K562 (cell line): Measurements from ENCODE around the gene HOXB4.

ENCODE experiments used
- E2F8 ChIP-seq: fragments of 450-650 bp; IDR thresholded peaks from 2 replicates; pipeline ENCODE4 v1.7.1; 2018; ENCODE audit warnings: mild to moderate bottlenecking, low read depth; ENCODE audit not compliant: partially characterized antibody
- EZH2 ChIP-seq: IDR thresholded peaks from 2 replicates; pipeline ENCODE4 v1.6.1; 2012; ENCODE audit warnings: low read depth, mild to moderate bottlenecking, inconsistent platforms, low read length, borderline replicate concordance
- HBP1 ChIP-seq: fragments of 450-650 bp; formaldehyde crosslinking; IDR thresholded peaks from 2 replicates; pipeline ENCODE4 v1.4.0; 2022; ENCODE audit warnings: missing genetic modification characterization
- NONO ChIP-seq, 2 experiments: fragments of 200-400 bp in 1 of 2; fragments of 450-650 bp in 1 of 2; formaldehyde crosslinking in 1 of 2; IDR thresholded peaks; 2 replicates each; pipeline ENCODE4 v1.6.1; 2017; ENCODE audit warnings: low read depth in 2 of 2, mild to moderate bottlenecking in 2 of 2, moderate library complexity in 2 of 2, low read length in 1 of 2
- PCBP1 ChIP-seq: fragments of 200-400 bp; formaldehyde crosslinking; IDR thresholded peaks from 2 replicates; pipeline ENCODE4 v1.6.1; 2018; ENCODE audit warnings: mild to moderate bottlenecking, low read depth, low read length; ENCODE audit not compliant: poor library complexity, severe bottlenecking
- RFX1 ChIP-seq: fragments of 450-650 bp; IDR thresholded peaks from 2 replicates; pipeline ENCODE4 v1.6.1; 2016; ENCODE audit warnings: mild to moderate bottlenecking, moderate library complexity
- TEAD1 ChIP-seq, 2 experiments: fragments of 450-650 bp in 1 of 2; sonication (generic) in 1 of 2; formaldehyde crosslinking; IDR thresholded peaks; 2 replicates each; pipeline versions ENCODE4 v1.4.0 to v1.8.0; 2020 to 2022; ENCODE audit warnings: mild to moderate bottlenecking in 2 of 2, missing genetic modification reagents in 1 of 2

GRCh38 chr17:48612456-48612853 lies 34.3 kb upstream of the HOXB4 start:
- TF ChIP-seq E2F8 (no peak), HBP1 (CRISPR knock-in tag) (no peak), TEAD1 (CRISPR knock-in tag; IDR thresholded peaks at IDR 0.05) (no peak), NONO (IDR thresholded peaks at IDR 0.05; ENCODE audit: low read depth in 2 of 2, low read length in 1 of 2) (no peak), PCBP1 (no peak), RFX1 (no peak), EZH2 (no peak)
